ENCODE results near the gene SIMC1.
A peak's percentile ranks its signal among the peaks of the same experiment; 100 is the strongest.

Gene SIMC1

DNA sequence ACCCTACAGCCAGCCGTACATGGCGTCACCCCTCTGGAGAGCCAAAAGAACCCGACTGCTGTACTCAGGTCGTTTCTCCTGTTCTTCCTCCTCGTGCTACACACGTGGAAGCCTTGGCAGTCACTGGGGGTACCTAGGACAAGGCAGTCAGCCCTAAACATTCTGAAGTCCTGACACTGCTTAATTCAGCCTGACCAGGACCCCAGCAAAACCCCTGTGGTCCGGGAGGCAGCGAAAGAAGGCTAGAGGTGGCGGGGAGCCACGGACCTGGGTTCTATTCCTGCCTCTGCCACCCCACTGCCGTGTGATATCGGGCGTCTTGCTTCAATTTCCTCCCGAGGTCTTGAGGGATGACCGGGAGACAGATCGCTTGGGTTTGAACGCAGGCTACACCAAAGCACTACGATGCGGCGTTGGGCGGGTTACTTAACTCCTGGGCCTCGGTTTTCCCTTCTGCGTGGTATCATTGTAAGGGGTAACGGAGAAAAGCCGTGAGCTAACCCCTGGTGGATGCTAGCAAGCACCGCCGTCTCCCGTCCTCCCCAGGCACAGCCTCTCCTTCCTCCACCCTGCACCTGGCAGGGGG, 126.6 kb downstream of the SIMC1 start:
- no peak for DNase-seq (ENCODE audit: low spot score)
- TF ChIP-seq, protein P1, sequence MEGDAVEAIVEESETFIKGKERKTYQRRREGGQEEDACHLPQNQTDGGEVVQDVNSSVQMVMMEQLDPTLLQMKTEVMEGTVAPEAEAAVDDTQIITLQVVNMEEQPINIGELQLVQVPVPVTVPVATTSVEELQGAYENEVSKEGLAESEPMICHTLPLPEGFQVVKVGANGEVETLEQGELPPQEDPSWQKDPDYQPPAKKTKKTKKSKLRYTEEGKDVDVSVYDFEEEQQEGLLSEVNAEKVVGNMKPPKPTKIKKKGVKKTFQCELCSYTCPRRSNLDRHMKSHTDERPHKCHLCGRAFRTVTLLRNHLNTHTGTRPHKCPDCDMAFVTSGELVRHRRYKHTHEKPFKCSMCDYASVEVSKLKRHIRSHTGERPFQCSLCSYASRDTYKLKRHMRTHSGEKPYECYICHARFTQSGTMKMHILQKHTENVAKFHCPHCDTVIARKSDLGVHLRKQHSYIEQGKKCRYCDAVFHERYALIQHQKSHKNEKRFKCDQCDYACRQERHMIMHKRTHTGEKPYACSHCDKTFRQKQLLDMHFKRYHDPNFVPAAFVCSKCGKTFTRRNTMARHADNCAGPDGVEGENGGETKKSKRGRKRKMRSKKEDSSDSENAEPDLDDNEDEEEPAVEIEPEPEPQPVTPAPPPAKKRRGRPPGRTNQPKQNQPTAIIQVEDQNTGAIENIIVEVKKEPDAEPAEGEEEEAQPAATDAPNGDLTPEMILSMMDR (IDR thresholded peaks at IDR 0.05; ENCODE audit: extremely low read depth, insufficient read depth, missing control alignments) = no peak

DNA sequence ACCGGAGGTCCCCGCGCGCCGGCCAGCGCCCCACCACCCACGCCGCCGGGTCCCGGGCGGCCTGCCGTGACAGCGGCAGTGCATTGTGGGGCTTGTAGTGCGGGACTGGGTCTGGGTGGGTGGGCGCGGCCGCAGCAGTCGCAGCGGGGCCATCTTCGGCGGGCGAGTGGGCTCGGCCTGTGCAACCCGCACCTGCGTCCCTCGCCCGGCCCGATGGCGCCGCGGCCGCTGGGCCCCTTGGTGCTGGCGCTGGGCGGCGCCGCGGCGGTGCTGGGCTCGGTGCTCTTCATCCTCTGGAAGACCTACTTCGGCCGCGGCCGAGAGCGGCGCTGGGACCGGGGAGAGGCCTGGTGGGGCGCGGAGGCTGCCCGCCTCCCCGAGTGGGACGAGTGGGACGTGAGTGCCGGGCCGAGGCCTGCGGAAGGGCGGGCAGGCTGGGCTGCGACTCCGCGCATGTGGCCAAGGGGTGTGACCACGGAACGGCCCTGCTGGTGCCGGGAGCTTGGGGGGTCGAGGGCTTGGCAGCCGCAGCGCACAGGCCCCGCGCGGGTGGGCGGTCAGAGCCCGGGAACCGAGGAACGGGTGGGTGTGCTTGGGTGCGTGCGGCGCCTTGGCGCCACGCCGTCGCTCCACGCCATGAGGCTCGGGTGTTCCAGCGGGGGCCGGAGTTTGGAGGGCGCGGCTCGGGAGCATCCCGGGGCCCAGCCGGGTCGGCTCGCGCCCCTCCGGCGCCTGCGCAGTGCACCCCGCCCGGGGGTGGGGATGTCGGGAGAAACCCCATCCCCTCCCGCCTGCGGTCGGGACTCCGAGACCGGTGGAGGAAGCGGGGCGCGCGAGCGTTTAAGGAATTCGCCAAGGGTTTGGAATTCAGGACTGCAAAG, 127.4 kb downstream of the SIMC1 start, which contains the start of gene ARL10:
TSS of gene ARL10 (plus strand) at position 137 of the 881 bp plus-strand sequence. CDS start at position 214, 77 bp downstream.
- in situ Hi-C loops (cut with MboI; ENCODE audit: low pct_unique_long_range_greater_than_20kb, low sequenced_read_pairs, unreplicated experiment) = no loop called here
- TF ChIP-seq, protein P1 (IDR thresholded peaks at IDR 0.05; ENCODE audit: extremely low read depth, insufficient read depth, missing control alignments) = no peak
- DNase-seq (ENCODE audit: low spot score) = peak; percentile 85

More for the DNA sequence above, 126.6 kb downstream of the SIMC1 start:
- in situ Hi-C loops (cut with MboI; ENCODE audit: low pct_unique_long_range_greater_than_20kb, low sequenced_read_pairs, unreplicated experiment) = no loop called here

GRCh38 chr5:176366232-176366894, 128.1 kb downstream of the SIMC1 start:
- no peak for DNase-seq (ENCODE audit: low spot score)
- TF ChIP-seq, protein P1 (IDR thresholded peaks at IDR 0.05; ENCODE audit: extremely low read depth, insufficient read depth, missing control alignments) = no peak
- in situ Hi-C loops (cut with MboI; ENCODE audit: low pct_unique_long_range_greater_than_20kb, low sequenced_read_pairs, unreplicated experiment) = no loop called here

DNA sequence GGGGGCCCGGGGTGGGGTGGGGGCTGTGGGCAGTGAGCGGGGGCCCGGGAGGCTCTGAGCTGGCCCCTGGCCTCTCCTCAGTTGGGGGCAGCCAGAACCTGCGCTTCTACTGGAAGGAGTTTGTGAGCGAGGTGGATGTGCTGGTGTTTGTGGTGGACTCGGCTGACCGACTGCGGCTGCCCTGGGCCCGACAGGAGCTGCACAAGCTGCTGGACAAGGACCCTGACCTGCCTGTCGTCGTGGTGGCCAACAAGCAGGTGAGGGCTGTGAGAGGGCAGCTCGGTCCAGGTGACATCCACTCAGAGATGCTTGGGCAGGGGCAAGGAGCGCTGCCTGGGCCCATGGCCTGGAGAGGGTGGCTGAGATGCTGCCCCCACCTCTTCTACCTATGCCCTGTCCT, 130.5 kb downstream of the SIMC1 start:
- in situ Hi-C loops (cut with MboI; ENCODE audit: low pct_unique_long_range_greater_than_20kb, low sequenced_read_pairs, unreplicated experiment) = no loop called here
- TF ChIP-seq, protein P1 (IDR thresholded peaks at IDR 0.05; ENCODE audit: extremely low read depth, insufficient read depth, missing control alignments) = no peak
- no peak for DNase-seq (ENCODE audit: low spot score)

DNA sequence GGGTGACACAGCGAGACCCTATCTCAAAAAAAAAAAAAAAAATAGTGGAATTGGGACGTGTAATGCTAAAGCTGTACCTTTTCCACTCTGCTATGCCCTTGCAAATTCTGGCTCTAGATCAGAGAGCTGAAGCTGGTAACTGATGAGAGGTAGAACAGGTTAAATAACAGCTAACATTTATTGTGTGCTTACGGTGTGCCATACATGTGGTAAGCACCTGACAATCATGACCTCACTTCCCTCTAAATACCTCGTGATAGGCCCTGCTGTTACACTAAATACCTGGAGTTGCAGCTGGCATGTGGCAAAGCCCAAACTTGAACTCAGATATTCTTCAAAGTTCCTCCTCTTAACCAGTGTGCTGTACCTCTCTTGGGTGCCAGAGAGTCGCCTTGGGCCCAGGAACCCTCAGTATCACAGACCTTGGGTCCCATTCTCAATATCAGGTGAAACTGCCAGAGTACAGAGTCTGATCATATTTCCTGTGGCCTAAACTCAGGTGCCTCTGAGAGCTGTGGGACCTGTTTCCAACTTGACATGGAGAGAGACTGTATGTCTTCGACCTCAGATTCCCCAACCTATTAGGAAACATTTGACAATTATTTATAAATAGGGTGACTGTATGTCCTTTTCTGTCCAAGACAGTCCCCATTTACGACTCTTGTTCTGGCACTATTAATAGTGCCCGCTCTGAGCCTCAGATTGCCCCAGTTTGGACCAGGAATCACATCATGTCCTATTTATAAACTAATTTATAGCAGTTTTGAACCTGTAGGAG, 131.9 kb downstream of the SIMC1 start:
- DNase-seq (ENCODE audit: low spot score) = no peak
- in situ Hi-C loops (cut with MboI; ENCODE audit: low pct_unique_long_range_greater_than_20kb, low sequenced_read_pairs, unreplicated experiment) = no loop called here
- TF ChIP-seq, protein P1 (IDR thresholded peaks at IDR 0.05; ENCODE audit: extremely low read depth, insufficient read depth, missing control alignments) = no peak

All from GM13977 (cell line).